Muscle of leg (tissue), 11 donors: Measurements from ENCODE around the gene BTF3. TPM values are rescaled to one million over a fixed set of nuclear protein-coding genes. Genes with fewer than 3 reads are reported as not detected.
"Not testable (repeated sequence)": the region's sequence is repeated elsewhere in the genome, so short reads cannot be mapped to it uniquely, and the experiment has no call there.

Experiments used
- DNase-seq: peaks from one replicate; pipeline ENCODE4 v3.0.0; 2013
- H3K27ac ChIP-seq: one replicate; pipeline ENCODE4 v1.5.1; 2013; ENCODE audit warnings: mild to moderate bottlenecking, low read length, control low read depth
- H3K27me3 ChIP-seq: one replicate; pipeline ENCODE4 v1.6.1; 2013; ENCODE audit warnings: low read length; ENCODE audit not compliant: control insufficient read depth, insufficient read depth
- H3K36me3 ChIP-seq: one replicate; pipeline ENCODE4 v1.6.1; 2013; ENCODE audit warnings: low read length; ENCODE audit not compliant: control insufficient read depth, insufficient read depth
- H3K4me1 ChIP-seq: one replicate; pipeline ENCODE4 v1.6.1; 2013; ENCODE audit warnings: low read length; ENCODE audit not compliant: control insufficient read depth, insufficient read depth
- H3K4me3 ChIP-seq: one replicate; pipeline ENCODE4 v1.5.1; 2013; ENCODE audit warnings: low read length, control low read depth
- H3K9me3 ChIP-seq: replicated peaks from 2 replicates; pipeline ENCODE4 v1.6.1; 2013; ENCODE audit warnings: low read depth, low read length; ENCODE audit not compliant: control insufficient read depth
- WGBS: methylation state at CpG from one replicate; pipeline ENCODE4 v1.1.5; 2013; ENCODE audit warnings: missing lambda C conversion rate; ENCODE audit not compliant: insufficient coverage; 5-methylcytosine and 5-hydroxymethylcytosine counted together
- polyA plus RNA-seq, 8 donors: library from polyadenylated mRNA; unstranded; fragments of 120-200 nt; gene quantifications; one replicate each; pipeline versions ENCODE4 v1.2.1 to v1.2.3, GENCODE V29; 2013; ENCODE audit warnings: inconsistent platforms in 1 of 8, low replicate concordance in 1 of 8; ENCODE audit not compliant: insufficient read length in 8 of 8, insufficient read depth in 1 of 8
- total RNA-seq: library from RNA; stranded (reverse); fragments of 120-200 nt; gene quantifications from one replicate; pipeline ENCODE4 v1.2.4, GENCODE V29; 2013

BTF3 gene
- total and polyA plus RNA-seq, 9 donors = 522 to 1,302 (median 1,139) TPM

- Histone ChIP-seq H3K27ac (no peak overlapping the region), H3K4me3 (no peak overlapping the region), H3K4me1 (peaks cover 11% of the 10 kb centered on the region), H3K36me3 (no peaks in the 10 kb centered on the region), H3K27me3 (peaks cover 49% of the 10 kb centered on the region), H3K9me3 (no peaks in the 10 kb centered on the region)
- DNase-seq = peak; percentile 56
- 14% methylated on average over 1 of the region's 6 CpGs for WGBS
Measured at GRCh38 chr5:73454379-73455036, 43.7 kb upstream of the BTF3 start.

DNA sequence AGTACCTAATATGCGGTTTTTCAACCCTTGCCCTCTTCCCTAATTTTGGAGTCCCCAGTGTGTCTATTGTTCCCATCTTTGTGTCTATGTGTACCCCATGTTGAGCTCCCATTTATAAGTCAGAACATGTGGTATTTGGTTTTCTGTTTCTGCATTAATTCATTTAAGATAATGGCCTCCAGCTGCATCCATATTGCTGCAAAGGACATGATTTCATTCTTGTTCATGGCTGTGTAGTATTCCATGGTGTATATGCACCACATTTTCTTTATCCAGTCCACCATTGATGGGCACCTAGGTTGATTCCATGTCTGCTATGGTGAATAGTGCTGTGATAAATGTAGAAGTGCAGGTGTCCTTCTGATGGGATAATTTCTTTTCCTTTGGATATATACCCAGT is 41.8 kb upstream of the BTF3 start:
- peaks cover 40% of the 10 kb centered on the region for H3K27me3 ChIP-seq
- not testable (repeated sequence) for H3K4me1 ChIP-seq, DNase-seq, H3K27ac ChIP-seq, H3K9me3 ChIP-seq, H3K4me3 ChIP-seq, H3K36me3 ChIP-seq
- no CpG with 5 or more reads among the region's 1 CpG for WGBS

DNA sequence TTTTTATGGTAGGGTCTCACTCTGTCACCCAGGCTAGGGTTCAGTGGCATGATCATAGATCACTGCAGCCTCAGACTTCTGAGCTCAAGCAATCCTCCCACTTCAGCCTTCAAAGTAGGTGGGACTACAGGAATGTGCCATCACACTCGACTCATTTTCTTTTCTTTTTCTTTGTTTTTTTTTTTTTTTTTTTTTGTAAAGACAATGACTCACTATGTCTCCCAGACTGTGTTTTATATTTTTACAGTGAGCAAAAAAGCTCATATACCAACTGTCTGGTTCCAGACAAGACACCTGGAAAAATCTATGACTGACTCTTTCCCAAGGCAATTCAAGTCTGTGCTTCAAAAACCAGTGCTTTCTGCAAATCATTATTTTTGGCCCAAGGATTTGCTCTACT is 38.9 kb upstream of the BTF3 start:
- WGBS = no CpG with 5 or more reads among the region's 1 CpG
- H3K4me1 ChIP-seq = peaks cover 6% of the 10 kb centered on the region

GRCh38 chr5:73460133-73460532 is 38.1 kb upstream of the BTF3 start:
- H3K4me1 ChIP-seq = peaks cover 8% of the 10 kb centered on the region
- no peaks in the 10 kb centered on the region for H3K36me3 ChIP-seq
- H3K4me3 ChIP-seq = no peak overlapping the region
- no CpG with 5 or more reads among the region's 1 CpG for WGBS
- H3K9me3 ChIP-seq = no peaks in the 10 kb centered on the region
- no peak for DNase-seq
- no peak overlapping the region for H3K27ac ChIP-seq
- H3K27me3 ChIP-seq = peaks cover 15% of the 10 kb centered on the region

More for the DNA sequence above, 38.9 kb upstream of the BTF3 start:
- Histone ChIP-seq H3K9me3 (no peaks in the 10 kb centered on the region), H3K36me3 (no peaks in the 10 kb centered on the region), H3K27ac (no peak overlapping the region), H3K4me3 (no peak overlapping the region), H3K27me3 (peaks cover 16% of the 10 kb centered on the region)
- no peak for DNase-seq

- no peak overlapping the region for H3K4me3 ChIP-seq
- H3K36me3 ChIP-seq = no peaks in the 10 kb centered on the region
- 31% methylated on average over 3 of the region's 7 CpGs for WGBS
- peak overlapping the region; percentile 74 for H3K27ac ChIP-seq
- peaks cover 9% of the 10 kb centered on the region for H3K27me3 ChIP-seq
- no peaks in the 10 kb centered on the region for H3K9me3 ChIP-seq
- peaks cover 12% of the 10 kb centered on the region for H3K4me1 ChIP-seq
- peak; percentile 98 for DNase-seq
Measured at GRCh38 chr5:73464016-73464745, 34.1 kb upstream of the BTF3 start.

GRCh38 chr5:73468638-73469037 is 29.6 kb upstream of the BTF3 start:
- not testable (repeated sequence) for H3K9me3 ChIP-seq, H3K27me3 ChIP-seq, H3K4me3 ChIP-seq, DNase-seq, H3K27ac ChIP-seq, H3K36me3 ChIP-seq
- no CpG with 5 or more reads among the region's 3 CpGs for WGBS
- H3K4me1 ChIP-seq = peaks cover 21% of the 10 kb centered on the region

- H3K9me3 ChIP-seq = no peaks in the 10 kb centered on the region
- peaks cover 4% of the 10 kb centered on the region for H3K27me3 ChIP-seq
- DNase-seq = no peak
- H3K36me3 ChIP-seq = no peaks in the 10 kb centered on the region
- peaks cover 14% of the 10 kb centered on the region for H3K4me1 ChIP-seq
- 98% methylated on average over 7 of the region's 8 CpGs for WGBS
- no peak overlapping the region for H3K4me3 ChIP-seq
- H3K27ac ChIP-seq = no peak overlapping the region
Measured at GRCh38 chr5:73469878-73470277, 28.4 kb upstream of the BTF3 start.

- H3K4me3 ChIP-seq = no peak overlapping the region
- no peaks in the 10 kb centered on the region for H3K36me3 ChIP-seq
- peak overlapping the region; percentile 76 for H3K27ac ChIP-seq
- H3K4me1 ChIP-seq = peaks cover 9% of the 10 kb centered on the region
- DNase-seq = peak; percentile 93
- peaks cover 6% of the 10 kb centered on the region for H3K27me3 ChIP-seq
- no peaks in the 10 kb centered on the region for H3K9me3 ChIP-seq
Measured at GRCh38 chr5:73471654-73472053, 26.6 kb upstream of the BTF3 start.

DNA sequence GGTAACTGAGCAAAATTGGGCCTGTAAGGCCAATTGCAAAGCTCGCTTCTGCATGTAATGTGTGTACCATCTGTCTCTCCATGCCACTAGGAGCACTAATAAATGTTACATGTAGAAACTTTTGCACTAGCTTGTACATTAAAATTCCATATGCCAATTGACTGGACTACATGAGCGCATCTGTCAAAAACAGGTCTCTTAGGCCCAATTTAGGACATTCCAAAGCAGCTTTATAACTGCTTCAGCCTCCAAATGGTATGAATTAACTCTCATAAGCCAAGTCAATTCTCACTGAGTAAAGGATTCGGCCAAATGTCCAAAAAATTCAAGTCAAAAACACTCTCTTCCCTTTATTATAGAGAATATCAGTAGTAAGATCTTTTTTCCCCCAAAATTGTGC is 26.1 kb upstream of the BTF3 start:
- 0% methylated on average over 1 of the region's 3 CpGs for WGBS
- Histone ChIP-seq H3K27ac (no peak overlapping the region), H3K4me3 (no peak overlapping the region), H3K4me1 (peaks cover 9% of the 10 kb centered on the region), H3K9me3 (no peaks in the 10 kb centered on the region), H3K36me3 (no peaks in the 10 kb centered on the region), H3K27me3 (peaks cover 6% of the 10 kb centered on the region)
- DNase-seq = peak; percentile 80

DNA sequence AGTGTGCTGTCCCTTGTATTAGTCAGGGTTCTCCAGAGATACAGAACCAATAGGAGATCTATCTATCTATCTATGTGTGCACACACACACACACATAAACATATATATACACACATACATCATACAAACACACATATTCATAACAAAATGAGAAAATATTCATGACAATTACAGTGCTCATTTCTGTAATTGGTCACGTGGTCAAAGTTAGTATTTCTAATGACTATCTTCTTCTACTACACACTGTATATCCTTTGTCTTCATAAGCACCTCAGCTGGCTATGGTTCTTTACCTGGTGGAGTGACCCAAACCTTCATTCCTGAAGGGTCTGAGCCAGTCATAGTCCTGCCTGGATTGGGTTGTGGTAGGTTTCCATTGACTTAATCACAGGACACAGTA is 17.7 kb upstream of the BTF3 start:
- WGBS = no CpG with 5 or more reads among the region's 1 CpG

More for the DNA sequence above, 17.7 kb upstream of the BTF3 start:
- H3K27ac ChIP-seq = no peak overlapping the region
- H3K9me3 ChIP-seq = no peaks in the 10 kb centered on the region
- no peaks in the 10 kb centered on the region for H3K4me1 ChIP-seq
- DNase-seq = no peak
- H3K27me3 ChIP-seq = peaks cover 10% of the 10 kb centered on the region
- H3K4me3 ChIP-seq = no peak overlapping the region
- no peaks in the 10 kb centered on the region for H3K36me3 ChIP-seq
